ENCODE data around the gene SLC22A12. TPM values are rescaled to one million over a fixed set of nuclear protein-coding genes. Genes with fewer than 3 reads are reported as not detected.

The SLC22A12 gene
- total RNA-seq, 4 donors from 2014 or later, result not detected

- WGBS, result 73% methylated on average over 4 of the region's 4 CpGs
- Histone ChIP-seq H3K27me3 (peaks cover 89% of the 10 kb centered on the region), H3K36me3 (no peaks in the 10 kb centered on the region), H3K27ac (no peak overlapping the region), H3K9me3 (no peaks in the 10 kb centered on the region), H3K4me3 (no peak overlapping the region), H3K4me1 (peaks cover 23% of the 10 kb centered on the region)
- DNase-seq (ENCODE audit: low spot score in 2 of 2), result no peak
- TF ChIP-seq POLR2AphosphoS5 (IDR thresholded peaks at IDR 0.05) (no peak), POLR2A (IDR thresholded peaks at IDR 0.05) (no peak), CTCF (IDR thresholded peaks at IDR 0.05) (no peak), EP300 (IDR thresholded peaks at IDR 0.05) (no peak)
These were observed 48.9 kb downstream of the SLC22A12 start for GRCh38 chr11:64639885-64640284.

- H3K36me3 ChIP-seq, result no peaks in the 10 kb centered on the region
- DNase-seq (ENCODE audit: low spot score in 2 of 2), result no peak
- no peak overlapping the region for H3K4me3 ChIP-seq
- WGBS, result 48% methylated on average over 11 of the region's 11 CpGs
- peaks cover 23% of the 10 kb centered on the region for H3K4me1 ChIP-seq
- H3K27me3 ChIP-seq, result peaks cover 92% of the 10 kb centered on the region
- TF ChIP-seq POLR2AphosphoS5 (IDR thresholded peaks at IDR 0.05) (no peak), CTCF (IDR thresholded peaks at IDR 0.05) (no peak)
- H3K9me3 ChIP-seq, result no peaks in the 10 kb centered on the region
- H3K27ac ChIP-seq, result no peak overlapping the region
These were observed 50.8 kb downstream of the SLC22A12 start for GRCh38 chr11:64641596-64642417.

GRCh38 chr11:64642418-64642735 is 51.4 kb downstream of the SLC22A12 start:
- DNase-seq (ENCODE audit: low spot score in 2 of 2), result no peak
- peaks cover 86% of the 10 kb centered on the region for H3K27me3 ChIP-seq
- no peaks in the 10 kb centered on the region for H3K36me3 ChIP-seq
- no peaks in the 10 kb centered on the region for H3K9me3 ChIP-seq
- TF ChIP-seq EP300 (IDR thresholded peaks at IDR 0.05) (no peak), POLR2A (IDR thresholded peaks at IDR 0.05) (no peak), CTCF (IDR thresholded peaks at IDR 0.05) (no peak), POLR2AphosphoS5 (IDR thresholded peaks at IDR 0.05) (no peak)
- 20% methylated on average over 2 of the region's 30 CpGs for WGBS
- peak overlapping the region; percentile 37 for H3K4me3 ChIP-seq
- H3K4me1 ChIP-seq, result peaks cover 23% of the 10 kb centered on the region
- H3K27ac ChIP-seq, result no peak overlapping the region

- no peak overlapping the region for H3K27ac ChIP-seq
- peaks cover 20% of the 10 kb centered on the region for H3K4me1 ChIP-seq
- WGBS, result 3% methylated on average over 20 of the region's 36 CpGs
- no peaks in the 10 kb centered on the region for H3K36me3 ChIP-seq
- no peak for TF ChIP-seq POLR2AphosphoS5 (IDR thresholded peaks at IDR 0.05)
- no peak for TF ChIP-seq CTCF (IDR thresholded peaks at IDR 0.05)
- TF ChIP-seq EP300 (IDR thresholded peaks at IDR 0.05), result no peak
- no peak for TF ChIP-seq POLR2A (IDR thresholded peaks at IDR 0.05)
- no peak for DNase-seq (ENCODE audit: low spot score in 2 of 2)
- H3K27me3 ChIP-seq, result peaks cover 82% of the 10 kb centered on the region
- H3K9me3 ChIP-seq, result no peaks in the 10 kb centered on the region
- peak overlapping the region; percentile 37 for H3K4me3 ChIP-seq
These were observed 51.8 kb downstream of the SLC22A12 start for GRCh38 chr11:64642871-64643255.

- Histone ChIP-seq H3K4me1 (peaks cover 16% of the 10 kb centered on the region), H3K9me3 (no peaks in the 10 kb centered on the region), H3K27ac (no peak overlapping the region), H3K36me3 (no peaks in the 10 kb centered on the region), H3K4me3 (peak overlapping the region; percentile 37), H3K27me3 (peaks cover 80% of the 10 kb centered on the region)
- no peak for DNase-seq (ENCODE audit: low spot score in 2 of 2)
- TF ChIP-seq POLR2AphosphoS5 (IDR thresholded peaks at IDR 0.05) (no peak), EP300 (IDR thresholded peaks at IDR 0.05) (no peak)
- 2% methylated on average over 52 of the region's 53 CpGs for WGBS
These were observed 52.3 kb downstream of the SLC22A12 start for GRCh38 chr11:64643256-64643881.

Measured in suprapubic skin (tissue), 4 donors.